ENCODE data around the gene HERPUD1.
A peak's percentile ranks its signal among the peaks of the same experiment; 100 is the strongest.

The HERPUD1 gene

GRCh38 chr16:56950881-56951771, 19.2 kb downstream of the HERPUD1 start:
- Mint-ChIP-seq H3K27ac (peak overlapping the region; percentile 29), H3K4me1 (ENCODE audit: low read depth) (peaks cover 19% of the 10 kb centered on the region), H3K9me3 (ENCODE audit: low read depth) (no peaks in the 10 kb centered on the region), H3K27me3 (no peaks in the 10 kb centered on the region), H3K4me3 (no peak overlapping the region), H3K36me3 (peaks cover 5% of the 10 kb centered on the region)

GRCh38 chr16:56953006-56953405, 21.1 kb downstream of the HERPUD1 start:
- no peak overlapping the region for H3K4me3 Mint-ChIP-seq
- H3K4me1 Mint-ChIP-seq (ENCODE audit: low read depth) = peaks cover 15% of the 10 kb centered on the region
- no peaks in the 10 kb centered on the region for H3K9me3 Mint-ChIP-seq (ENCODE audit: low read depth)
- peaks cover 2% of the 10 kb centered on the region for H3K36me3 Mint-ChIP-seq
- H3K27ac Mint-ChIP-seq = no peak overlapping the region
- no peaks in the 10 kb centered on the region for H3K27me3 Mint-ChIP-seq

GRCh38 chr16:56956076-56956475, 24.1 kb downstream of the HERPUD1 start:
- Mint-ChIP-seq H3K27me3 (no peaks in the 10 kb centered on the region), H3K4me3 (no peak overlapping the region), H3K27ac (no peak overlapping the region), H3K36me3 (no peaks in the 10 kb centered on the region), H3K9me3 (ENCODE audit: low read depth) (no peaks in the 10 kb centered on the region), H3K4me1 (ENCODE audit: low read depth) (peaks cover 5% of the 10 kb centered on the region)

- Mint-ChIP-seq H3K27me3 (no peaks in the 10 kb centered on the region), H3K27ac (no peak overlapping the region), H3K36me3 (no peaks in the 10 kb centered on the region), H3K4me1 (ENCODE audit: low read depth) (no peaks in the 10 kb centered on the region), H3K9me3 (ENCODE audit: low read depth) (no peaks in the 10 kb centered on the region), H3K4me3 (no peak overlapping the region)
Measured at GRCh38 chr16:56956756-56957155, 24.8 kb downstream of the HERPUD1 start.

- no peaks in the 10 kb centered on the region for H3K36me3 Mint-ChIP-seq
- no peak overlapping the region for H3K27ac Mint-ChIP-seq
- H3K27me3 Mint-ChIP-seq = no peaks in the 10 kb centered on the region
- H3K4me1 Mint-ChIP-seq (ENCODE audit: low read depth) = peaks cover 16% of the 10 kb centered on the region
- no peak overlapping the region for H3K4me3 Mint-ChIP-seq
- H3K9me3 Mint-ChIP-seq (ENCODE audit: low read depth) = no peaks in the 10 kb centered on the region
Measured at GRCh38 chr16:56960681-56961281, 28.8 kb downstream of the HERPUD1 start.

- Mint-ChIP-seq H3K9me3 (ENCODE audit: low read depth) (no peaks in the 10 kb centered on the region), H3K27ac (no peak overlapping the region), H3K4me3 (no peak overlapping the region), H3K27me3 (no peaks in the 10 kb centered on the region), H3K4me1 (ENCODE audit: low read depth) (peaks cover 22% of the 10 kb centered on the region), H3K36me3 (no peaks in the 10 kb centered on the region)
Measured at GRCh38 chr16:56961386-56961785, 29.4 kb downstream of the HERPUD1 start.

GRCh38 chr16:56961851-56962281, 29.9 kb downstream of the HERPUD1 start, which contains the start of gene CETP:
TSS of gene CETP (plus strand) at chr16:56961950. CDS start at chr16:56961980, 30 bp downstream.
- Mint-ChIP-seq H3K36me3 (no peaks in the 10 kb centered on the region), H3K4me3 (no peak within 1 kb of the TSS), H3K27me3 (no peaks in the 10 kb centered on the region), H3K9me3 (ENCODE audit: low read depth) (no peaks in the 10 kb centered on the region), H3K4me1 (ENCODE audit: low read depth) (peaks cover 22% of the 10 kb centered on the region), H3K27ac (no peak within 1 kb of the TSS)

- peaks cover 23% of the 10 kb centered on the region for H3K4me1 Mint-ChIP-seq (ENCODE audit: low read depth)
Measured at GRCh38 chr16:56964243-56965148, 32.6 kb downstream of the HERPUD1 start.

GRCh38 chr16:56965149-56966092, 33.5 kb downstream of the HERPUD1 start:
- Mint-ChIP-seq H3K4me3 (peak overlapping the region; percentile 56), H3K9me3 (ENCODE audit: low read depth) (no peaks in the 10 kb centered on the region), H3K27ac (peak overlapping the region; percentile 94), H3K4me1 (ENCODE audit: low read depth) (peaks cover 23% of the 10 kb centered on the region), H3K36me3 (no peaks in the 10 kb centered on the region), H3K27me3 (no peaks in the 10 kb centered on the region)

More at GRCh38 chr16:56964243-56965148, 32.6 kb downstream of the HERPUD1 start:
- Mint-ChIP-seq H3K9me3 (ENCODE audit: low read depth) (no peaks in the 10 kb centered on the region), H3K27ac (peak overlapping the region; percentile 94), H3K36me3 (no peaks in the 10 kb centered on the region), H3K27me3 (no peaks in the 10 kb centered on the region), H3K4me3 (no peak overlapping the region)

- H3K4me3 Mint-ChIP-seq = peak overlapping the region; percentile 56
- H3K4me1 Mint-ChIP-seq (ENCODE audit: low read depth) = peaks cover 24% of the 10 kb centered on the region
- H3K27me3 Mint-ChIP-seq = no peaks in the 10 kb centered on the region
- H3K27ac Mint-ChIP-seq = peak overlapping the region; percentile 94
- H3K36me3 Mint-ChIP-seq = no peaks in the 10 kb centered on the region
- no peaks in the 10 kb centered on the region for H3K9me3 Mint-ChIP-seq (ENCODE audit: low read depth)
Measured at GRCh38 chr16:56966093-56966475, 34.1 kb downstream of the HERPUD1 start.

- peaks cover 34% of the 10 kb centered on the region for H3K4me1 Mint-ChIP-seq (ENCODE audit: low read depth)
- H3K27ac Mint-ChIP-seq = no peak overlapping the region
- H3K9me3 Mint-ChIP-seq (ENCODE audit: low read depth) = no peaks in the 10 kb centered on the region
- H3K36me3 Mint-ChIP-seq = no peaks in the 10 kb centered on the region
- H3K4me3 Mint-ChIP-seq = no peak overlapping the region
- no peaks in the 10 kb centered on the region for H3K27me3 Mint-ChIP-seq
Measured at GRCh38 chr16:56967733-56968132, 35.8 kb downstream of the HERPUD1 start.

- H3K9me3 Mint-ChIP-seq (ENCODE audit: low read depth) = no peaks in the 10 kb centered on the region
- no peaks in the 10 kb centered on the region for H3K27me3 Mint-ChIP-seq
Measured at GRCh38 chr16:56969769-56970168, 37.8 kb downstream of the HERPUD1 start.

GRCh38 chr16:56970934-56971767, 39.2 kb downstream of the HERPUD1 start:
- H3K36me3 Mint-ChIP-seq = no peaks in the 10 kb centered on the region
- H3K9me3 Mint-ChIP-seq (ENCODE audit: low read depth) = no peaks in the 10 kb centered on the region
- H3K27ac Mint-ChIP-seq = peak overlapping the region; percentile 61
- H3K4me3 Mint-ChIP-seq = no peak overlapping the region
- peaks cover 45% of the 10 kb centered on the region for H3K4me1 Mint-ChIP-seq (ENCODE audit: low read depth)
- H3K27me3 Mint-ChIP-seq = no peaks in the 10 kb centered on the region

More at GRCh38 chr16:56969769-56970168, 37.8 kb downstream of the HERPUD1 start:
- H3K27ac Mint-ChIP-seq = no peak overlapping the region
- no peak overlapping the region for H3K4me3 Mint-ChIP-seq
- peaks cover 45% of the 10 kb centered on the region for H3K4me1 Mint-ChIP-seq (ENCODE audit: low read depth)
- no peaks in the 10 kb centered on the region for H3K36me3 Mint-ChIP-seq
